ENCODE data around the gene IL4.

IL4 gene

GRCh38 chr5:132684922-132685720 lies 11.3 kb downstream of the IL4 start:
- no peak overlapping the region for H2BK12ac ChIP-seq (ENCODE audit: low read length)
- no peak overlapping the region for H3K4me3 ChIP-seq (ENCODE audit: low read length in 2 of 2)
- H3K27ac ChIP-seq (replicated peaks; ENCODE audit: low read length), result no peak overlapping the region
- no peak overlapping the region for H2BK15ac ChIP-seq (ENCODE audit: low read length)
- no peaks in the 10 kb centered on the region for H3K79me1 ChIP-seq (ENCODE audit: low read depth, low read length)
- DNase-seq (ENCODE audit: low spot score), result no peak
- H2AFZ ChIP-seq (ENCODE audit: low read length), result no peak overlapping the region
- H3K27me3 ChIP-seq (ENCODE audit: control insufficient read depth in 3 of 3, insufficient read depth in 3 of 3, low read depth in 1 of 3, low read length in 3 of 3), result no peaks in the 10 kb centered on the region
- no peak overlapping the region for H4K8ac ChIP-seq (ENCODE audit: low read depth, low read length)
- no peak overlapping the region for H2BK5ac ChIP-seq (ENCODE audit: low read length)
- no peak overlapping the region for H3K4me2 ChIP-seq (ENCODE audit: insufficient read depth, low read length, poor library complexity, severe bottlenecking)
- no peak overlapping the region for H4K91ac ChIP-seq (ENCODE audit: low read depth, low read length, poor library complexity)
- no peak overlapping the region for H3K23ac ChIP-seq (ENCODE audit: low read depth, low read length, poor library complexity)
- H3K9me3 ChIP-seq (replicated peaks in 1 of 2; ENCODE audit: control insufficient read depth in 2 of 2, insufficient read depth in 1 of 2, low read depth in 1 of 2, low read length in 2 of 2), result no peaks in the 10 kb centered on the region
- H3K18ac ChIP-seq (ENCODE audit: low read length), result no peak overlapping the region
- H2BK120ac ChIP-seq (ENCODE audit: low read depth, low read length), result no peak overlapping the region
- no peak overlapping the region for H3K14ac ChIP-seq (ENCODE audit: low read length)
- no peak overlapping the region for H2AK5ac ChIP-seq (ENCODE audit: low read depth, low read length)
- no peaks in the 10 kb centered on the region for H3K4me1 ChIP-seq (ENCODE audit: control insufficient read depth in 2 of 2, insufficient read depth in 1 of 2, low read depth in 1 of 2, low read length in 2 of 2)
- no peak overlapping the region for H3K4ac ChIP-seq (ENCODE audit: low read length)
- no peaks in the 10 kb centered on the region for H3K36me3 ChIP-seq (replicated peaks in 1 of 2; ENCODE audit: control insufficient read depth in 2 of 2, insufficient read depth in 2 of 2, low read length in 2 of 2)
- no CpG with 5 or more reads among the region's 12 CpGs for WGBS, 2 donors (ENCODE audit: extremely low coverage in 2 of 2, insufficient read length in 2 of 2, insufficient replicate concordance in 1 of 2)
- H3K9ac ChIP-seq (ENCODE audit: low read depth, low read length, poor library complexity), result no peak overlapping the region

GRCh38 chr5:132686193-132686592 lies 12.4 kb downstream of the IL4 start:
- Histone ChIP-seq H3K9me3 (replicated peaks in 1 of 2; ENCODE audit: control insufficient read depth in 2 of 2, insufficient read depth in 1 of 2, low read depth in 1 of 2, low read length in 2 of 2) (no peaks in the 10 kb centered on the region), H3K4me2 (ENCODE audit: insufficient read depth, low read length, poor library complexity, severe bottlenecking) (no peak overlapping the region), H3K23ac (ENCODE audit: low read depth, low read length, poor library complexity) (no peak overlapping the region), H3K18ac (ENCODE audit: low read length) (no peak overlapping the region), H2AK5ac (ENCODE audit: low read depth, low read length) (no peak overlapping the region), H3K27me3 (ENCODE audit: control insufficient read depth in 3 of 3, insufficient read depth in 3 of 3, low read depth in 1 of 3, low read length in 3 of 3) (no peaks in the 10 kb centered on the region), H3K9ac (ENCODE audit: low read depth, low read length, poor library complexity) (no peak overlapping the region), H3K36me3 (replicated peaks in 1 of 2; ENCODE audit: control insufficient read depth in 2 of 2, insufficient read depth in 2 of 2, low read length in 2 of 2) (no peaks in the 10 kb centered on the region), H3K4ac (ENCODE audit: low read length) (no peak overlapping the region), H3K14ac (ENCODE audit: low read length) (no peak overlapping the region), H4K8ac (ENCODE audit: low read depth, low read length) (no peak overlapping the region), H4K91ac (ENCODE audit: low read depth, low read length, poor library complexity) (no peak overlapping the region), H2BK12ac (ENCODE audit: low read length) (no peak overlapping the region), H2BK5ac (ENCODE audit: low read length) (no peak overlapping the region), H3K27ac (replicated peaks; ENCODE audit: low read length) (no peak overlapping the region), H3K4me3 (ENCODE audit: low read length in 2 of 2) (no peak overlapping the region), H3K4me1 (ENCODE audit: control insufficient read depth in 2 of 2, insufficient read depth in 1 of 2, low read depth in 1 of 2, low read length in 2 of 2) (no peaks in the 10 kb centered on the region), H2AFZ (ENCODE audit: low read length) (no peak overlapping the region), H2BK120ac (ENCODE audit: low read depth, low read length) (no peak overlapping the region), H3K79me1 (ENCODE audit: low read depth, low read length) (no peaks in the 10 kb centered on the region), H2BK15ac (ENCODE audit: low read length) (no peak overlapping the region)
- WGBS, 2 donors (ENCODE audit: extremely low coverage in 2 of 2, insufficient read length in 2 of 2, insufficient replicate concordance in 1 of 2), result no CpG with 5 or more reads among the region's 3 CpGs
- no peak for DNase-seq (ENCODE audit: low spot score)

GRCh38 chr5:132687995-132688394 lies 14.2 kb downstream of the IL4 start:
- Histone ChIP-seq H2BK12ac (ENCODE audit: low read length) (no peak overlapping the region), H3K27ac (replicated peaks; ENCODE audit: low read length) (no peak overlapping the region), H3K79me1 (ENCODE audit: low read depth, low read length) (no peaks in the 10 kb centered on the region), H3K4ac (ENCODE audit: low read length) (no peak overlapping the region), H4K91ac (ENCODE audit: low read depth, low read length, poor library complexity) (no peak overlapping the region), H2AFZ (ENCODE audit: low read length) (no peak overlapping the region), H3K4me3 (ENCODE audit: low read length in 2 of 2) (no peak overlapping the region), H2AK5ac (ENCODE audit: low read depth, low read length) (no peak overlapping the region), H3K23ac (ENCODE audit: low read depth, low read length, poor library complexity) (no peak overlapping the region), H3K9ac (ENCODE audit: low read depth, low read length, poor library complexity) (no peak overlapping the region), H3K27me3 (ENCODE audit: control insufficient read depth in 3 of 3, insufficient read depth in 3 of 3, low read depth in 1 of 3, low read length in 3 of 3) (no peaks in the 10 kb centered on the region), H3K14ac (ENCODE audit: low read length) (no peak overlapping the region), H3K9me3 (replicated peaks in 1 of 2; ENCODE audit: control insufficient read depth in 2 of 2, insufficient read depth in 1 of 2, low read depth in 1 of 2, low read length in 2 of 2) (no peaks in the 10 kb centered on the region), H3K4me2 (ENCODE audit: insufficient read depth, low read length, poor library complexity, severe bottlenecking) (no peak overlapping the region), H2BK120ac (ENCODE audit: low read depth, low read length) (no peak overlapping the region), H2BK5ac (ENCODE audit: low read length) (no peak overlapping the region), H3K36me3 (replicated peaks in 1 of 2; ENCODE audit: control insufficient read depth in 2 of 2, insufficient read depth in 2 of 2, low read length in 2 of 2) (no peaks in the 10 kb centered on the region), H3K4me1 (ENCODE audit: control insufficient read depth in 2 of 2, insufficient read depth in 1 of 2, low read depth in 1 of 2, low read length in 2 of 2) (no peaks in the 10 kb centered on the region), H3K18ac (ENCODE audit: low read length) (no peak overlapping the region), H4K8ac (ENCODE audit: low read depth, low read length) (no peak overlapping the region), H2BK15ac (ENCODE audit: low read length) (no peak overlapping the region)
- no peak for DNase-seq (ENCODE audit: low spot score)
- WGBS, 2 donors (ENCODE audit: extremely low coverage in 2 of 2, insufficient read length in 2 of 2, insufficient replicate concordance in 1 of 2), result no CpG with 5 or more reads among the region's 5 CpGs

GRCh38 chr5:132688536-132689339 lies 14.9 kb downstream of the IL4 start:
- no peak for DNase-seq (ENCODE audit: low spot score)
- Histone ChIP-seq H2BK12ac (ENCODE audit: low read length) (no peak overlapping the region), H3K27ac (replicated peaks; ENCODE audit: low read length) (no peak overlapping the region), H2BK15ac (ENCODE audit: low read length) (no peak overlapping the region), H3K14ac (ENCODE audit: low read length) (no peak overlapping the region), H4K8ac (ENCODE audit: low read depth, low read length) (no peak overlapping the region), H3K4me3 (ENCODE audit: low read length in 2 of 2) (no peak overlapping the region), H3K9ac (ENCODE audit: low read depth, low read length, poor library complexity) (no peak overlapping the region), H3K23ac (ENCODE audit: low read depth, low read length, poor library complexity) (no peak overlapping the region), H2AFZ (ENCODE audit: low read length) (no peak overlapping the region), H3K27me3 (ENCODE audit: control insufficient read depth in 3 of 3, insufficient read depth in 3 of 3, low read depth in 1 of 3, low read length in 3 of 3) (no peaks in the 10 kb centered on the region), H3K4me1 (ENCODE audit: control insufficient read depth in 2 of 2, insufficient read depth in 1 of 2, low read depth in 1 of 2, low read length in 2 of 2) (no peaks in the 10 kb centered on the region), H3K79me1 (ENCODE audit: low read depth, low read length) (no peaks in the 10 kb centered on the region), H3K9me3 (replicated peaks in 1 of 2; ENCODE audit: control insufficient read depth in 2 of 2, insufficient read depth in 1 of 2, low read depth in 1 of 2, low read length in 2 of 2) (no peaks in the 10 kb centered on the region), H3K4ac (ENCODE audit: low read length) (no peak overlapping the region), H3K4me2 (ENCODE audit: insufficient read depth, low read length, poor library complexity, severe bottlenecking) (no peak overlapping the region), H2BK120ac (ENCODE audit: low read depth, low read length) (no peak overlapping the region), H3K18ac (ENCODE audit: low read length) (no peak overlapping the region), H2BK5ac (ENCODE audit: low read length) (no peak overlapping the region), H3K36me3 (replicated peaks in 1 of 2; ENCODE audit: control insufficient read depth in 2 of 2, insufficient read depth in 2 of 2, low read length in 2 of 2) (no peaks in the 10 kb centered on the region), H2AK5ac (ENCODE audit: low read depth, low read length) (no peak overlapping the region), H4K91ac (ENCODE audit: low read depth, low read length, poor library complexity) (no peak overlapping the region)
- no CpG with 5 or more reads among the region's 7 CpGs for WGBS, 2 donors (ENCODE audit: extremely low coverage in 2 of 2, insufficient read length in 2 of 2, insufficient replicate concordance in 1 of 2)
